GM19467 (cell line): Measurements from ENCODE around the gene SGPP2.
"Not testable (repeated sequence)": the region's sequence is repeated elsewhere in the genome, so short reads cannot be mapped to it uniquely, and the experiment has no call there.

ENCODE experiments used
- ATAC-seq: cut with Tn5 transposase; IDR thresholded peaks from one replicate; pipeline ENCODE4 v1.9.1; 2021; ENCODE audit warnings: mild to moderate bottlenecking, moderate library complexity; ENCODE audit not compliant: unreplicated experiment

SGPP2 gene, protein sequence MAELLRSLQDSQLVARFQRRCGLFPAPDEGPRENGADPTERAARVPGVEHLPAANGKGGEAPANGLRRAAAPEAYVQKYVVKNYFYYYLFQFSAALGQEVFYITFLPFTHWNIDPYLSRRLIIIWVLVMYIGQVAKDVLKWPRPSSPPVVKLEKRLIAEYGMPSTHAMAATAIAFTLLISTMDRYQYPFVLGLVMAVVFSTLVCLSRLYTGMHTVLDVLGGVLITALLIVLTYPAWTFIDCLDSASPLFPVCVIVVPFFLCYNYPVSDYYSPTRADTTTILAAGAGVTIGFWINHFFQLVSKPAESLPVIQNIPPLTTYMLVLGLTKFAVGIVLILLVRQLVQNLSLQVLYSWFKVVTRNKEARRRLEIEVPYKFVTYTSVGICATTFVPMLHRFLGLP

DNA sequence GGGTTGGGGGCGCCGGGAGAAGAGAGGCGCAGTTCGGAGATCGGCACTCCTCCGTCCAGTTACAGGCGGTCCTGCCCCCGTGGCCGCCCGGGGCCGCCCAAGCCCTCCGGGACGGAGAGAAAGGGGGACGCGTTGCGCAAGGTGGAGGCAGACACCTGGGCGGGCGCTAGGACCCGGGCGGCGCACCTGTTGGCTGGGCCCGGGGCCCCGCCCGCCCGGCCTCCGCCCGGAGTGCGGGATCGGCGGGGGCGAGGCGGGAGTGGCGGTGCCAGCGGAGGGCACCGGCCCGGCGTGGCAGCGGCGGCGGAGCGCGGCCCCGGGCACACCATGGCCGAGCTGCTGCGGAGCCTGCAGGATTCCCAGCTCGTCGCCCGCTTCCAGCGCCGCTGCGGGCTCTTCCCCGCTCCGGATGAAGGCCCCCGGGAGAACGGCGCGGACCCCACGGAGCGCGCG is at the start of gene SGPP2:
Gene SGPP2, plus strand, starts transcription at position 268 of the 453 bp plus-strand sequence. Its CDS starts 60 bp downstream, at position 328.
- ATAC-seq: peak; percentile 29

DNA sequence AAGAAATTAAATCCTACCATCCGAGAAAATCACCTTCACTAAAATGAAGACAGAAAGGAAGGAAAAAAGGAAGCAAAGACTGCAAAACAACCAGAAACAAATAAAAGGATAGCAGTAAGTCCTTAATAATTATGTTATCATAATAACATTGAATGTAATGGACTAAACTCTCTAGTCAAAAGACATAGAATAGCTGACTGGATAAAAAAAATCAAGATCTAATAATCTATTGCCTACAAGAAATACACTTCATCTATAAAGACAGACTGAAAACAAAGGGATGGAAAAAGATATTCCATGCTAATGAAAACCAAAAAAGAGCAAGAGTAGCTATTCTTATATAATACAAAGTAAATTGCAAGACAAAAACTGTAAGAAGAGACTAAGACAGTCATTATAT is 48.5 kb upstream of the SGPP2 start:
- no peak for ATAC-seq

DNA sequence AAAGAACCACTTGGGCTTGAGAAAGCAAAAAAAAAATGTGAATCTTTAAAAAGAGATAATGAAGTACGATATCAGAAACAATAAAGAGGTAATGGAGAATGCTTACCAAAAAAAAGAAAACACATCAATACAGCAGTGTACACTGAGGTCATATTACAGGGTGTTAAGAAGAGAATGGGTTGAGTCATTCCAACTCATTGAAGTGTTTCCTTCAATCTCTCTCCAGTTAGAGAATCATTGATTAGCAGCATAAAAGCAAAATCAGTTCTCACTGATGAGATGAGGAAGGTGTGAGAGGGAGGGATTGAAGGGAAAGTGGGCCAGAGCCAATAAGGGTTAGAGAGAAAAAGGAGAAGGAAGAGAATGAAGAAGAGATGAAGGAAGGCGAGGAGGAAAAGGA is 43.9 kb upstream of the SGPP2 start:
- no peak for ATAC-seq

DNA sequence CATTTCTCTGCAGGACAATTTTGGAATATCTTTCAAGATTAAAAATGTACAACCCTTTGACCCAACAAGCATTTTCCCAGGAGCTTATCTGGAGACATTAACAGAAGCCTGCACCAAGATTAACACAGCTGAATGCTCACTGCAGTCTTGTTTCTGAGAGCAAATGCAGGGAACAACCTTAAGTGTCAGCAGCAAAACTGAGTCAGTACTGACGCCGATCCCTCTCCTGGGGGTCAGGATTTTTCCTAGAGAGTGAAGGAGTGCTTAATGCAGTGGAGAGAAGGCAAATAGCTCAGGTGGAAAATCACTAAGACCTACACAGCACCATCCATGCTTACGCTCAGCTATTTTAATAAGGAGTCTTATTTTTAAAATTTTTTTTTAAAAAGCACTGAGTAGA is 42.8 kb upstream of the SGPP2 start:
- no peak for ATAC-seq

DNA sequence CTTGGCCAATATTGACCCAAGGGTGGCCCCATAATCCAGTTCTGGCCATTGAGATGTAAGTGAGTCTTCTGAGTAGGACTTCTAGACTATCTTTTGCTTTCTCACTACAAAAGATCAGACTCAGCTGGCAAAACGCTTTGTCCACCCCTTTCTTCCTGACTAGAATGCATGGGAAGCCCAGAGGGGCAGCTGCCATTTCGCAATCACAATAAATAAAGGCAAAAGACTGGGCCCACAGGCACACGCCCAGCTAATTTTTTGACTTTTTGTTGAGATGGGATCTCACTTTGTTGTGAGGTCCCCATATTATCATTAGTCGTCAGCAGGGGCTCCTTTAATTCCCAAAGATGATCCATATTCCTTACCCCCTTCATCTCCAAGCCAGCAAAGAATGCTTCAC is 41.1 kb upstream of the SGPP2 start:
- no peak for ATAC-seq

DNA sequence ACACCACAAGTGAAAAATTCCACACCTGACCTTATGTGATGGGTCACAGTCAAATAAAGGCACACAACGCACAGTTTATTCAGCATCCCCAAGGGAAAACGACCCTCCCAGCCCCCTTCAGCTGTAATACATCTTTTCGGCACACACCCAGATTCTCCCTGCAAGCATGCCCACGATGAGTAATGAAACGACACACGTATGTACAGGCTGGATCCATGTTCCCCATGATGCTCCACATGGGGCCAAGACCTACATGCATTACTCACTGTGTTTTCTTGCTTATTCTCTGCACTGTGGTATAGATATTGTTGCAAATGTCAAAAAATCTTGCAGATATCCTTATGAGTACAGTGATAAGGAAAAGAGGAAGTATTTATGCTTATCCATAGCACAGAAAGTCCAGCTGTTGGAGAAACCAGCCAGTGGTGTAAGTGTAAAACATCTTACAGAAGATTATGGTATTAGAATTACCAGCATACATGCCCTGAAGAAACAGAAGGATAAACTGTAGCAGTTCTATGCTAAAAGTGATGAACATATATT is 32.5 kb upstream of the SGPP2 start:
- ATAC-seq: no peak

DNA sequence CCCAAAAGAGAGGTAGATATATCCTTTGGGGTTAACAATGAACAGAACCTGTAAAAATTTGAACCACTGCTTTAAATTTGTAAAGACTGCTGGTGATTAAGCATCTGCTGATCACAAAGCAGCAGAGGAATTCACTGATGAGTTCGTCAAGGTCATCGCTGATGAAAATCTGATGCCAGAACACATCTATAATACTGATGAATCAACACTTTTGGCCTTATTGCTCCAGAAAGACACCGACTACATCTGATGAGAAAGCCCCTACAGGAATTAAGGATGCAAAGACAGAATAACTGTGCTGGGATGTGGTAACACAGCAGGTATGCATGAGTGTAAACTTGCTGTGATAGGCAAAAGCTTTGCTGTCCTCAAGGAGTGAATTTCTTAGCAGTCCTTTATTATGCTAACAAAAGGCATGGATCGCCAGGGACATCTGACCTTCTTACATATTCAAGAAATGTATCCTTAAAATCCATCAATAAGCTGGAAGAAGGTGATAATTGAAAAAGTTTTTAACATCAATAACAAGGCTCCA is 30.5 kb upstream of the SGPP2 start:
- ATAC-seq: no peak

DNA sequence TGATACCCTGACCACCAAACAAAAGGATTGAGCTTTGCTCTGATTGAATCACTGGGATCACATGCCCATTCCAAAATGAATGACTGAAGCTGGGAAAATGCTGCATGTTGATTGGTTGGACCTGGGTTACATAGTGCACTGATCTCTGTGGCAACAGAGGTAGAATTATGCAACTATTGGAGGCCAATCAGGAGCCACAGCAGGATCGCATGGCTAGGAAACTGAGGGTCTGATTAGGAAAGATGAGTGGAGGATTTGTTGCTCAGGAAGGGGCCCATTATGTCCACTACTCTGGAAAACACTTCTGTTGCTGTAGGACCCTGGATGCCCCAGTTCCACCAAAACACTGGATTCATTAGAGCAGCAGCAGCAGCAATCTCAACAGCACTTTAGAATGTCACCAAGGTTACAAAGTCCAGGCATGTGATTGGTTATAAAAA is 25.9 kb upstream of the SGPP2 start:
- no peak for ATAC-seq

DNA sequence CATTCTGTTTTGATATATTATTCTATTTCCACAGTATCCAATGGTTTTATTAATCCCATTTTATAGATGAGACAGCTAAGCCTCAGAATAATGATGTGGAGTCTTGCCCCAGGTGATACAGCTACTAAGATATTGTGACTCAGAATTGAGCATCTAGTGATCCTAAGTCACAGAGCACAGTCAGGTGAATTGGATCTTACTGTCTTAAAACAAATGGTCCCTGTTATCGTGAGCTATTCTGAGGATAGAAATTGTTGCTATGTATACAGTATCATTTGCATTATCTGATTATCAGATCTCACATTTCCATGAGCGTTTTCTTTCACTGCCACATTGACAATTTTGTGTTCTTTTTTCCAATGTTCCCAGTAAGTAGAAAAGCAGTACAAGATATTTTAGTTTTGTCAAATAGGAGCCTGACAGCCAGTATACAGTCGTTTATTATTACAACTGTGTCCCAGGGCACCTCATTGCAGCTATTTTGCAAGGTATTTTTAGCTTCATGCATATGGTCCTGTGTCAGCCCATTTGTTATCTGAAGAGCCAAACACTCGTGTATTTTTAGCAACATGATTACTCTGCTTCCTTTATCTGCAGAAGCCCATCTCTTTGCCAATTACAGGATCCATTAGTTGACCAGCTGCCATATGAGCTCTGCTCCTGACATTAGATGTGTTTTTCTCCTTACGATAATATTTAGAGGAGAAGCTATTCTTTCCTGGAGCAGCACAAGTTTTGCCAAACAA is 25.1 kb upstream of the SGPP2 start:
- ATAC-seq: no peak

DNA sequence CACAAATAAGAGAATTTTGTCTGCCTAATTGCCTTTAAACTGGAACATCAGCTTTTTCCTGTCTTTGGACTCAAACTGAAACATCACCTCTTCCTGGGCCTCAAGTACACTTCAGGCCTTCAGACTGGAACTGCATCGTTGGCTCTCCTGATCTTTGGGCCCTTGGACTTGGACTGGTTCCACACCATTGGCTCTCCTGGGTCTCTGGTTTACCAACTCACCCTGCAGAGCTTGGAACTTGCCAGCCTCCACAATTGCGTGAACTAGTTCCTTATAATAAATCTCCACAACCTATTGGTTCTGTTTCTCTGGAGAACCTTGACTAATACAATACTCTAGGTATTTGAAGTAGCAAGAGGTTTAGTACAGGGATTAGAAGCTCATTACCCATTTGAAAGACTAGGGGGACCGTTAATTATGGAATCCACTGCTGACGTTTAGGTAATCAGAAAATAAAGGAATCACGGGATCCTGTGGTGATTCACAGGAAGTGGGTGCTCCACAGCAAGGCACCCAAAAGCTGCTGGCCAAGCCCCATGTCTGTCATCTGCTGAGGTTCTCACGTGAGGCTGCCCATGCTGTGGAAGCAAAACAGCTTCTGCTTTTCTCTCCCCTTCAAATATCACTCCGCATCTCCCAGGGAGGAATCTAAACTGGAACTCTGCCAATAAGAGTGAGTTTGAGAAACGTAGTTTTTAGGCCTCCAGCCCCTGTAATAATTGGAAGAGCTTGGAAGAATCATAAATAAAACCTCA is 20.0 kb upstream of the SGPP2 start:
- ATAC-seq: no peak

DNA sequence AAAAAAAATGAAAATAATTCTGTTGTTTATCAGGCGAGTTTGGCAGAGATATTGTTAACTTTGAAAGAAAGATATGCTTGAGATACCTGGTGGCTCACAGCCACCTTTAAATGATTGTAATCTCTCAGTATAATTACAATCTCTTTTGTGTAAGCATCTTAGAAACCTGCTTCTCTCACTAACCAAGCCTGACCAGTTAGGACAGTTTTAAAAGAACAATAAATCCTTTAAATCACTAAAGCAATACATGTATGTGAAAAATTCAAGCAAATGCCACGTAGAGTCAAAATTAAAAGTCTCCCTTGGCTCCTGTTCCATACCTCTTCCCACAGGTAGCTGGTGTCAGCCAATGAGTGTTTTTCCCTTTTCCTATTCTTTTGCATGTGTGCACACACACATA is 15.7 kb upstream of the SGPP2 start:
- ATAC-seq: no peak

DNA sequence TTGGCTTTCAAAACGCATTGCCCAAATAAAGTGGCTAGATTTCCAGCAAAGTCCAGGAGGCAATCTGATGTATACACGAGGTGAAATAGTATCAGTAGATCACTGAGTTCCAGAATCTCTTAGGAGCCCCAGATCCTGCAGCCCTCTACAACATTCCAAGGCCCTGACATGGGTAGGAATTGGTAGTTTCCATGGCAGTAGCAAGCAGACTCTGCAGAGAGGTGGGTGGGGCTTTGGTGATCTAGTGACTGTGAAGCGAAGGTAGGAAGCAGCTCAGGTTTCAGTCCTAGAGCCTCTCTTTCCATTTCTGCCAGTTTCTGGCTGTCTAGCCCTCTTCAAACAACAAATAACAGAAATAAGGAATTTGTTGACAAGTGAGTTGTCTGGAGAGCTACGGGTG is 13.8 kb upstream of the SGPP2 start:
- ATAC-seq: no peak

DNA sequence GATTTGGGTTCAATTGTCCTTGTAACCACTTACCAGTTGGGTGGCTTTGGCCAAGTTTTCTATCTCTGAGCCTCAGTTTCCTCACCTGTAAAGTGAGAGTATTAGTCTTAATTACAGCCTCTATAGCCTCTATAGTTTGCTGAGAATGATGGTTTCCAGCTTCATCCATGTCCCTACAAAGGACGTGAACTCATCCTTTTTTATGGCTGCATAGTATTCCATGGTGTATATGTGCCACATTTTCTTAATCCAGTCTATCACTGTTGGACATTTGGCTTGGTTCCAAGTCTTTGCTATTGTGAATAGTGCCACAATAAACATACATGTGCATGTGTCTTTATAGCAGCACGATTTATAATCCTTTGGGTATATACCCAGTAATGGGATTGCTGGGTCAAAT is 12.0 kb upstream of the SGPP2 start:
- ATAC-seq: not testable (repeated sequence)

DNA sequence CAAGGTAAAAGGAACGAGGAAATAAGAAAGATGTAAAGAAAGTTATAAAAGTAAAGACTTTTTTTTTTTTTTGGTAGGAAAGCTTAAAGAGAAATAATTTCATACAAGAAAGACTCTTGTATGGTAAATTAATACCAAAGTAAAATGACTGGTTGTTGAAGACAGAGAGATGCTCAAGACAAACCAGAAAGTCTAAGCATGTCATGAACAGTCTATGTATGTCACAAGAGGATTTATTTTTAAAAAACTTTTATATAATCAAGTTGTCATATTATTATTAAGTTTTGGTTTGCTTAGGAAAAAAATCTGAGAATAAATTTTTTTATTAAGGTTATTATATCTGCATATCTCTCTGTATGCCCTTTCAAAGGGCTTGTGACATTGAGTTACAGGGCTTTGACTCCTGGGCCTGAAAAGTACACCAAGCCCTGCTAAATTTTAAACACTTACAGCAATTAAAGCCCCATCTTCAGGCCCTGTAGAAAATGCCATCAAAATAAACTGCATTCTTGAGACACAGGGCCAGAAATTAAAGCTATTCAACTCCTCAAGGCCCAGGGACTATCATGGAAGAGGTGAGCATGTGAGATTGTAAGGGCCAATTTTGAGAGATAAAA is 10.9 kb upstream of the SGPP2 start:
- ATAC-seq: no peak

DNA sequence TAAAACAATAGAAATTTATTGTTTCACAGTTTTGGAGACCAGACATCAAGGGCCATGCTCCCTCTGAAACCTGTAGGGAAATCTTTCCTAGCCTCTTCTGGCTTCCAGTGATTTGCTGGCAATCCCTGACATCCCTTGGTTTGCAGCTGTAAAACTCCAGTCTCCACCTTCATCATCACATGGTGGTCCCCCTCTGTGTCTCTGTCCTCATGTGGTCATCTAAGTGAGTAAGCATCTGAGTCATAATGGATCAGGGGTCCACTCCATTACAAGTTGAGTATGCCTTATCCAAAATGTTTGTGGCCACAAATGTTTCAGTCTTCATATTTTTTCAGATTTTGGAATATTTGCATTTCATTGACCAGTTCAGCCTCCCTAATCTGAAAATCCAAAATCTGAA is 5.6 kb upstream of the SGPP2 start:
- no peak for ATAC-seq

DNA sequence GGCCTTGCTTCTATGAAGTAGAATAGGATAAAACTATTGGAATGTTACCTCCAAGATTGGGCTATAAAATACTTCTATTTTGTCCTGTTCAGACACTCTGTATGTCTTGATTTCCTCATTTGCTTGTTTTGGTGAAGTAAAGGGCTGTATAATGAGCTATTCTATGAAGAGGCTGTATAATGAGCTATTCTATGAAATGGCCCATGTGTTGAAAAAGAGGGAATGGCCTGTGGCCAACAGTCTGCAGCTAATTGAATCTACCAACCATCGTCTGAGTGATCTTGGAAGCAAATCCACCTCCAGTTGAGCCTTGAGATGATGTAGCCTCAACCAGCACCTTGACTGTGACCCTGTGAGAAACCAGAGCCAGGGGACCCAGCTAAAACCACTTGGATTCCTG is 3.8 kb upstream of the SGPP2 start:
- no peak for ATAC-seq

DNA sequence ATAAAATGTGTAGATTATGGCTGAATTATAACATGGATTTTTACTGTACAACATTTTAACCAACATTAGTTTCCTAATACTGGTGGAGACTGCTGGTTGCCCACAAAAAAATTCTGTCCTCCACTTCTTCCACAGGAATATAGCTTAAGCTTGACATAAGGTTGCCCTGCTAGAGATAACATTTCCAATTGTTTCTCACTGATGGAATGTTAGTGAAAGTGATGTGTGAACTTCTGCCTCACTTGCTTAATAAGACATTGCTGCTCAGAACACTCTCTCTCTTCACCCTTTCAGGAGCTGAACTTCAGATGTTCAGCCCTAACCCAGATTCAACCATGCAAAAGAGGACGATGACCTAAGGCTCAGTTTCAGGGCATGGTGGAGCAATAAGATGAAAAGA is 2.7 kb upstream of the SGPP2 start:
- no peak for ATAC-seq

DNA sequence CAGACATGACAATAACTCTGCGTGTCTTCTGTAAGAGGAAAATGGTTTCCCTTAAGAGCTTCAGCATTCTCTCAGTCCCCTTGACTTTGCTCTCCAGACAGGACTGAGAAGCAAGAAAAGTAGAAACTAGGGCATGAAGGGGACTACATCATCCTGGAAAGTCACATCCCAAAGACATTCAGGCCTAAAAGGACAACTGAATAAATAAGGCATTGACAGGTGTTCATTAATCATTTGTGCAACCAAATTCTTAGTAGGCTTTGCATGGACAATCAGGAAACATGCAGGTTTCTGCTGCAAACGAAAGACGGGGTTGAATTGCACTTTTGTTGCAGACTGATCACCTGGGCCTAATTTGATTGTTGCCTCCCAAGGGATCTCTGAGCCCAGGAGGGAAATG is 1.2 kb upstream of the SGPP2 start:
- ATAC-seq: no peak

DNA sequence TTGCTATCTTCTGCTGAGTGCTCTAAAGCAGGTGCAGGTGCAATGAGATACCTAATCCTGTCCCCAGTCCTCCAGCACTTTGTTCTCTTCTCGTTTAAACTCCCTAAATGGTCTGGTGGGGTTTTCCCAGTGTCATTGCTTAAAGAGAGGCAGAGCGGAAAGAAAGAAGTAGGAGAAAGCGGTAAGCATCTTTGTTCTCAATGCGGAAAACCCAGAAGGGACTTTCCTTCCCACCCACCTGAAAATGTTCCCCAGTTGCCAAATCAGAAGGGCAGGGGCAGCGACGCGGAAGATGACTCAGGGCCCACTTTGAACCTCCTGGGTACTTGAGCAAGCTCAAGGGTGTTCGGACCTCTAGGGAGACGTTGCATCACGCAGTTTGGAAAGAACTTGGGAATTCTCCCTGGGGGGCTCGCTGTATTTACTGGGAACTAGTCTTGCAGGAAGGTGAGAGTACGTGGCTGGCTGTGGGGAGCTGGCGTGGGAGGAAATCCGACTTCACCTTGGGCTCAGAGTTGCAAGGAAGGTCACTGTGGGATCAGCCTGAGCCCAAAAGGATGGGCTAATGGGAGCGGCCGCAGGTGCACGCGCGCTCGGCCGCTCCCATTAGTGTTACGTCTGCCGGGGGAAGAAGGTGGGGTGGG is 589 bp upstream of the SGPP2 start:
- ATAC-seq: peak; percentile 25
